GM19023 (cell line): ENCODE results near the gene EN2.

Experiments
- ATAC-seq: cut with Tn5 transposase; IDR thresholded peaks from one replicate; pipeline ENCODE4 v1.9.1; 2021; ENCODE audit warnings: mild to moderate bottlenecking, moderate library complexity; ENCODE audit not compliant: unreplicated experiment

The EN2 gene

GRCh38 chr7:155483868-155484325 lies 26.0 kb downstream of the EN2 start:
- no peak for ATAC-seq

- no peak for ATAC-seq
Observed at GRCh38 chr7:155484483-155485399, 26.8 kb downstream of the EN2 start.

- no peak for ATAC-seq
Observed at GRCh38 chr7:155486783-155487508, 29.0 kb downstream of the EN2 start.

GRCh38 chr7:155487509-155488482 lies 29.9 kb downstream of the EN2 start:
- ATAC-seq = no peak

- ATAC-seq = no peak
Observed at GRCh38 chr7:155488483-155489127, 30.7 kb downstream of the EN2 start.

GRCh38 chr7:155489158-155489840 lies 31.4 kb downstream of the EN2 start:
- no peak for ATAC-seq

GRCh38 chr7:155489862-155490696 lies 32.1 kb downstream of the EN2 start:
- ATAC-seq = peak; percentile 32

GRCh38 chr7:155490697-155491628 lies 33.0 kb downstream of the EN2 start:
- peak; percentile 86 for ATAC-seq

- ATAC-seq = no peak
Observed at GRCh38 chr7:155491812-155492211, 33.9 kb downstream of the EN2 start.

- ATAC-seq = no peak
Observed at GRCh38 chr7:155493744-155494538, 36.0 kb downstream of the EN2 start.

GRCh38 chr7:155494551-155494950 lies 36.6 kb downstream of the EN2 start:
- no peak for ATAC-seq

GRCh38 chr7:155495440-155496248 lies 37.7 kb downstream of the EN2 start:
- ATAC-seq = no peak

GRCh38 chr7:155496267-155497005 lies 38.5 kb downstream of the EN2 start:
- no peak for ATAC-seq

GRCh38 chr7:155497149-155497901 lies 39.4 kb downstream of the EN2 start:
- no peak for ATAC-seq

GRCh38 chr7:155505422-155505793 lies 47.5 kb downstream of the EN2 start:
- ATAC-seq = no peak
